HCT116 (cell line): ENCODE results near the gene CDH4. TPM values are rescaled to one million over a fixed set of nuclear protein-coding genes. Genes with fewer than 3 reads are reported as not detected.

Source experiments
- ATAC-seq: fragments of 200-7000 bp; cut with Tn5 transposase; 2 replicates; pipeline ENCODE4 v1.9.1; 2020; ENCODE audit warnings: mild to moderate bottlenecking, moderate library complexity
- BruUV-seq: library from RNA; stranded (reverse); fragments of 400-500 nt; replicated peaks from 2 replicates; lab custom pipeline; 2021; lab: Mats Ljungman, UMichigan
- CTCF ChIA-PET: fragments of 300-600 bp; sonication (Branson Sonifier 250); formaldehyde crosslinking; loops from one replicate; lab custom pipeline; 2021; ENCODE audit warnings: antibody characterized with exemption; lab: Charles Lee
- POLR2A ChIA-PET: fragments of 300-600, 350-600 bp; sonication (Branson Sonifier 250); formaldehyde crosslinking; loops from one replicate; lab custom pipeline; 2021; ENCODE audit warnings: antibody characterized with exemption; lab: Charles Lee
- RAD21 ChIA-PET, 2 experiments: fragments of 300-600 bp; sonication (Branson Sonifier 250); formaldehyde crosslinking; loops; one replicate each; lab custom pipeline; 2023; ENCODE audit warnings: low total read pairs in 2 of 2; ENCODE audit not compliant: uncharacterized antibody in 2 of 2, unreplicated experiment in 2 of 2, low non-redundant PET in 1 of 2; lab: Charles Lee
- DNase-seq: peaks from one replicate; pipeline ENCODE4 v3.0.0-alpha.2; 2010; ENCODE audit warnings: low read depth, low spot score
- H2AFZ ChIP-seq: fragments of 200-600 bp; shearing (Covaris generic), sonication (generic); 2 replicates; pipeline ENCODE4 v1.6.1; 2017; ENCODE audit warnings: low read depth, mixed run types, mixed read lengths, antibody characterized with exemption, low read length; ENCODE audit not compliant: poor library complexity, severe bottlenecking
- H3K27ac ChIP-seq: 2 replicates; pipeline ENCODE4 v1.5.1; 2012; ENCODE audit warnings: low read depth, low read length
- H3K27me3 ChIP-seq: fragments of 200-600 bp; sonication (generic); 2 replicates; pipeline ENCODE4 v1.6.1; 2016; ENCODE audit warnings: mixed run types, low read length, mixed read lengths; ENCODE audit not compliant: insufficient read depth
- H3K36me3 ChIP-seq, 2 experiments: fragments of 200-500 bp in 1 of 2; fragments of 200-600 bp in 1 of 2; sonication (Bioruptor generic) in 1 of 2; sonication (generic) in 1 of 2; 2 replicates each; pipeline versions ENCODE4 v1.5.1 to v1.6.1; 2014 to 2016; ENCODE audit warnings: low read length in 2 of 2, inconsistent platforms in 1 of 2, mixed read lengths in 1 of 2, mixed run types in 1 of 2; ENCODE audit not compliant: insufficient read depth in 2 of 2, control insufficient read depth in 1 of 2
- H3K4me1 ChIP-seq, 2 experiments: fragments of 200-600 bp in 1 of 2; sonication (generic) in 1 of 2; 2 replicates each; pipeline versions ENCODE4 v1.5.1 to v1.6.1; 2012 to 2017; ENCODE audit warnings: low read length in 2 of 2, inconsistent platforms in 1 of 2, mild to moderate bottlenecking in 1 of 2, mixed read lengths in 1 of 2, mixed run types in 1 of 2, moderate library complexity in 1 of 2; ENCODE audit not compliant: insufficient read depth in 2 of 2, control insufficient read depth in 1 of 2
- H3K4me2 ChIP-seq: fragments of 200-600 bp; sonication (generic); 2 replicates; pipeline ENCODE4 v1.6.1; 2017; ENCODE audit warnings: mixed run types, low read length, mixed read lengths
- H3K4me3 ChIP-seq, 2 experiments: fragments of 200-600 bp in 1 of 2; sonication (generic) in 1 of 2; replicated peaks in 1 of 2; 2 replicates each; pipeline ENCODE4 v1.5.1; 2011 to 2016; ENCODE audit warnings: low read length in 2 of 2, control low read depth in 1 of 2, low read depth in 1 of 2, mild to moderate bottlenecking in 1 of 2, mixed read lengths in 1 of 2, mixed run types in 1 of 2
- H3K79me2 ChIP-seq: fragments of 200-600 bp; sonication (generic); 2 replicates; pipeline ENCODE4 v1.6.1; 2017; ENCODE audit warnings: mild to moderate bottlenecking, mixed run types, low read length, moderate library complexity, mixed read lengths; ENCODE audit not compliant: insufficient read depth
- H3K9ac ChIP-seq: fragments of 200-600 bp; sonication (generic); 2 replicates; pipeline ENCODE4 v1.6.1; 2016; ENCODE audit warnings: low read length, mixed read lengths
- H3K9me2 ChIP-seq: fragments of 200-600 bp; sonication (generic), shearing (Covaris generic); 2 replicates; pipeline ENCODE4 v1.6.1; 2017; ENCODE audit warnings: mixed run types, mild to moderate bottlenecking, moderate library complexity; ENCODE audit not compliant: insufficient read depth
- H3K9me3 ChIP-seq, 2 experiments: fragments of 200-500 bp in 1 of 2; fragments of 200-600 bp in 1 of 2; sonication (Bioruptor generic) in 1 of 2; sonication (generic) in 1 of 2; 2 replicates each; pipeline ENCODE4 v1.6.1; 2014 to 2017; ENCODE audit warnings: low read length in 2 of 2, mixed read lengths in 2 of 2, inconsistent platforms in 1 of 2, low read depth in 1 of 2, mild to moderate bottlenecking in 1 of 2, mixed run types in 1 of 2, moderate library complexity in 1 of 2; ENCODE audit not compliant: control insufficient read depth in 1 of 2, insufficient read depth in 1 of 2
- H4K20me1 ChIP-seq: fragments of 200-600 bp; sonication (generic), shearing (Covaris generic); 2 replicates; pipeline ENCODE4 v1.6.1; 2017; ENCODE audit warnings: mixed run types, mild to moderate bottlenecking, moderate library complexity; ENCODE audit not compliant: insufficient read depth
- CBX3 ChIP-seq: IDR thresholded peaks from 2 replicates; pipeline ENCODE4 v1.6.1; 2012; ENCODE audit warnings: low read depth
- ELF1 ChIP-seq: IDR thresholded peaks from 2 replicates; pipeline ENCODE4 v1.6.1; 2012; ENCODE audit warnings: low read depth, borderline replicate concordance
- EZH2 ChIP-seq: fragments of 200-600 bp; sonication (generic); IDR thresholded peaks from 2 replicates; pipeline ENCODE4 v1.6.1; 2017; ENCODE audit warnings: antibody characterized with exemption, mixed run types
- POLR2A ChIP-seq: IDR thresholded peaks from 2 replicates; pipeline ENCODE4 v1.7.0; 2011; ENCODE audit warnings: borderline replicate concordance; ENCODE audit not compliant: insufficient read depth, insufficient read length; ENCODE audit errors: extremely low read depth
- SP1 ChIP-seq: IDR thresholded peaks from 2 replicates; pipeline ENCODE4 v1.6.1; 2012; ENCODE audit warnings: low read depth
- YY1 ChIP-seq: IDR thresholded peaks from 2 replicates; pipeline ENCODE4 v1.6.1; 2011; ENCODE audit warnings: low read length, low read depth, moderate library complexity, mild to moderate bottlenecking; ENCODE audit not compliant: insufficient replicate concordance; ENCODE audit errors: extremely low read depth
- intact Hi-C: fragments of 100-400 bp; cut with micrococcal nuclease; formaldehyde crosslinking; loops from 2 replicates; pipeline ENCODE4 v1.10.0; 2022
- total RNA-seq: library from RNA; stranded (reverse); gene quantifications from one replicate; pipeline ENCODE4 v1.2.1, GENCODE V29; 2021; ENCODE audit not compliant: unreplicated experiment
- TF ChIP-seq, protein P1 (sequence below): IDR thresholded peaks from 2 replicates; pipeline ENCODE4 v1.6.1; 2012
- TF ChIP-seq, protein P2 (sequence below): IDR thresholded peaks from 2 replicates; pipeline ENCODE4 v1.6.1; 2011; ENCODE audit warnings: mild to moderate bottlenecking, low read length, moderate library complexity; ENCODE audit not compliant: insufficient replicate concordance; ENCODE audit errors: extremely low read depth

CDH4 gene
- total RNA-seq, 1 experiment from 2014 or later, result not detected

DNA sequence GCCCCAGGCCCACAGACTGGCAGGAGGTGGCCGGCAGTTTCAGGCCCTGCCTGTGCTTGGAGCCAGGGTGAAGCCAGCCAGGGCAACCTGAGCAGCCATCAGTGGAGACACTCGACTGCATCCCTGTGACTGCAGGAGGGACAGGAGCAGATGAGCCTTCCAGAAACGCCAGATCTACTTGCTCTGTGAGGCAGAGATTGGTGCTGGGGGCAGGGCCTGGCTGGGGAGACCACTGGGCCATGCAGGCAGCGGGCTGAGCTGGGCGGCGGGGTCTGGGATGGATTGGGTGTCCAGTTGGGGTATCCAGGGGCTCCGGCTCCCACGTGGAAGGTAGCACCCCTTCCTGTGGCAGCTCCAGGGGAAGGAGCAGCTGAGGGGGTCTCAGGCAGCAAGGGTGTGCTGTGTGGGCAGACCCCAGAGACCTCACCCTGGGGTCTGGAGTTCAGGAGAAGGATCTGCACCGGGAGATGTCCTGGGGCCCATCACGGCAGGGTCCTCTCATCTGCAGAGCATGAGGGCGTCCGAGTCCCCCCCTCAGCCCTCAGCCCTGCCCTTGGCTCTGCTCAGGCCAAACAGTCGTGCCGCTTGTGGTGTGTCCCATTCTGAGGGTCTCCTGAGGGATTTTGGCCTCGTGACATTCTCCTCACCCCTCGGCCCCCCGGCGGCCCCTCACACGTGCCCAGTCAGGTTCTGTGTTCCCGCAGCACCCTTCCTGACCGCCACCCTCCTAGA lies 478.7 kb downstream of the CDH4 start:
- Histone ChIP-seq H4K20me1 (no peaks in the 10 kb centered on the region), H3K9me3 (no peaks in the 10 kb centered on the region), H3K27me3 (peaks cover 19% of the 10 kb centered on the region), H3K9me2 (no peaks in the 10 kb centered on the region), H2AFZ (no peak overlapping the region), H3K4me3 (no peak overlapping the region), H3K9ac (no peak overlapping the region), H3K36me3 (no peaks in the 10 kb centered on the region), H3K27ac (no peak overlapping the region), H3K4me2 (no peak overlapping the region), H3K4me1 (no peaks in the 10 kb centered on the region), H3K79me2 (no peaks in the 10 kb centered on the region)
- DNase-seq (no peak), ATAC-seq (no peak)
- ChIA-PET RAD21 (no interaction called here), CTCF (no interaction called here), POLR2A (no interaction called here)
- BruUV-seq, result no TSS peak
- intact Hi-C loops, result no loop called here
- TF ChIP-seq SP1 (no peak), ELF1 (no peak), CBX3 (no peak), EZH2 (no peak), YY1 (no peak), POLR2A (no peak)
- TF ChIP-seq, protein P1, sequence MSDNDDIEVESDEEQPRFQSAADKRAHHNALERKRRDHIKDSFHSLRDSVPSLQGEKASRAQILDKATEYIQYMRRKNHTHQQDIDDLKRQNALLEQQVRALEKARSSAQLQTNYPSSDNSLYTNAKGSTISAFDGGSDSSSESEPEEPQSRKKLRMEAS, result no peak
- TF ChIP-seq, protein P2, sequence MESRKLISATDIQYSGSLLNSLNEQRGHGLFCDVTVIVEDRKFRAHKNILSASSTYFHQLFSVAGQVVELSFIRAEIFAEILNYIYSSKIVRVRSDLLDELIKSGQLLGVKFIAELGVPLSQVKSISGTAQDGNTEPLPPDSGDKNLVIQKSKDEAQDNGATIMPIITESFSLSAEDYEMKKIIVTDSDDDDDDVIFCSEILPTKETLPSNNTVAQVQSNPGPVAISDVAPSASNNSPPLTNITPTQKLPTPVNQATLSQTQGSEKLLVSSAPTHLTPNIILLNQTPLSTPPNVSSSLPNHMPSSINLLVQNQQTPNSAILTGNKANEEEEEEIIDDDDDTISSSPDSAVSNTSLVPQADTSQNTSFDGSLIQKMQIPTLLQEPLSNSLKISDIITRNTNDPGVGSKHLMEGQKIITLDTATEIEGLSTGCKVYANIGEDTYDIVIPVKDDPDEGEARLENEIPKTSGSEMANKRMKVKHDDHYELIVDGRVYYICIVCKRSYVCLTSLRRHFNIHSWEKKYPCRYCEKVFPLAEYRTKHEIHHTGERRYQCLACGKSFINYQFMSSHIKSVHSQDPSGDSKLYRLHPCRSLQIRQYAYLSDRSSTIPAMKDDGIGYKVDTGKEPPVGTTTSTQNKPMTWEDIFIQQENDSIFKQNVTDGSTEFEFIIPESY, result no peak
